Measurements from ENCODE around the gene ARHGAP10. TPM values are rescaled to one million over a fixed set of nuclear protein-coding genes. Genes with fewer than 3 reads are reported as not detected.
"Not testable (repeated sequence)": the region's sequence is repeated elsewhere in the genome, so short reads cannot be mapped to it uniquely, and the experiment has no call there.

Gene ARHGAP10
- total RNA-seq, 1 donor from 2014 or later = 11.5 TPM

DNA sequence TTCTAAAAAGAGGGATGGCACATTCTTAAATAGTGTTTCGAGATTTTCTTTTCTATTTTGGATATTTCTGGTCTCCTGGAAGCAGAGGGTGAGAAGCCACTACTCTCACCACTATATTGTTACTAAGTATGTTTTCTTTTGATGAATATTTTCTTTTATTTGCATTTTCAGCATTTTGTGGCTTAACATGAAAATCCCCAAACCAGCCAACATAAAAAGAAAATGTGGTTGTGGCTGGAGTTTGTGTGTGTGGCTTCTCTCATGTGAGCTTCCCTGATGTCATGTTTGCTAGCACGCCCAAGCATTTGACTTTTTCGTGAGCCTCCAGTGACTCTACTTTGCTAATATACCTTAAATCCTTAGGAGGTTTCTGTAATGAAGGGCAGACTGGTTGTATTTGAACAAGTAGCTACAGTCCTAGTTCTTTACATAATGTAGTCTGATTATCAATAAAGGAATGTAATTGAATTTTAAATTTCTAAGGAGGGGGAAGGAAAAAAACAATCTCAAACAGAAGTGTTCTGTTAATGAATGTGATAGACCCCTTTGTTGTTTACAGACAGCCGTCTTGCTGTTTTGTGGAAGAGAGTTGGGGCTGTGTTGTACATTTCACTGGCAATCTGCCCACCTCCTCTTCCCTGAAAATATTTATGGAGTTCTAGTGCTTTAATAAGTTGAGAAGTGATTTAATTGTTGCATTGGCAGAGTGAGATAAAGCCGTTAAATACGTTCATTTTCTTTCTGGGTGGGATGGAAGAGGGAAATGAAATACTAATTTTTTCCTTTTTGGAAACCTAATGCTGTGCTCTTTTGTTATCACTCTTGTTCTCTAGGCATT lies 114.6 kb downstream of the ARHGAP10 start:
- intact Hi-C loops (cut with micrococcal nuclease) = loop anchor here (1.0 to 5.0 kb wide), 5 partner anchors 20 to 229 kb away; partner anchors contain the start of gene TMEM184C

DNA sequence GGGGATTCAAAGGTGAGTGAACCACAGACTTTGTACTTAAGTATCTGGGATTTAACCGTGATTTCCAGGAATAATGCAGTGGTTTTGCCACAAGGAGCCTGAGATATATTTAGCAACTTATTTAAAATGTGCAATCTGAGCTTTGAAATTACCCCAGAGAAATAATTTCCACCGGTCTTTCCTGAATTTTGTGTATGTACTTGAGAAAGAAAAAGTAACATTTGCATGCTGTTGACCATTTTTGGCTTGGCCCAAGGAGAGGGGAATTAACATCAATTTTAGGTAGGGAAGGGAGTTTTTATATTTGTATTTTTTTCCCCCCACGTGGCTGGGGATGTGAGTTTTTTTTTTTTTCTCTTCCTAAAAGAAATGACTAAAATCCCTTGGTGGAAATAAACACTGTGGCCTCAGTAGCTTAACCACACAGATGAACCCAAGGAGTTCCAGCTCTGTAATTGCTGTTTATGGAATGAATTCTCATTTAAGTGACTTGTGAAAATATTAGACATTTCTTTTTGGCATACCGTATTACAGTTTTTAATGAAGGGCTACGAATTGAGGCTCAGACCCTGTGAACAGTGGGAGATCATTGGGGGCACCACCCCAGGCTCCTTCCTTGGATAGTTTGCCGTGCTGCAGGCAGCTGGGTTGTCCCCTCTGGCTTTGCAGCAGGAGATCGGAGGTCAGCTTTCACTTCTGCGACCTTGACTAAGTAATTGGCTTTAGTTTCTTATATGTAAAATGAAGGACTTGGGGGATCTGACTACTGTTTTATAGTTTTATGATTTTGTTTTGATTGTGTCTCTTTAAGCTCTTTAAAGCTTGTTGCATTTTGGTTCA lies 116.1 kb downstream of the ARHGAP10 start:
- intact Hi-C loops (cut with micrococcal nuclease) = loop anchor here (5.0 kb wide), 1 partner anchor 231 kb away; the partner anchor contains the start of gene TMEM184C

DNA sequence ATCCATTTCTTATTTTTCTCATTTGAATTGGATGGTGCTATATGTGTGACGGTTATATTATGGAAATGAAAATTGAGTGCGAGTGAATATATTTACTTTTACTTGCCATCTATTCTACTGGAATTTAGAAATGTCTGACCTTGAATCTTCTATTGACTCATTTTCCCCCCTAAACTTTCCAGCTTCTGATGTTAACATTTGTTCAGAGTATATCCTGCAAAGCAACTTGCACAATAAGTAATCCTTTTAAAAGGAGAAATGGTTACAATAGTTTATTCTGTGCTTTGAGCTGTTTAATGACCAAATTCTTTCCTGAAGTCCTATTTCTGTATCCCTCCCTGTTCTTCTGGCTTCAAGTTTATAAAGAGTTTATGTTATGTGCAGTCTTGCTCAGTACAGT lies 116.7 kb downstream of the ARHGAP10 start:
- intact Hi-C loops (cut with micrococcal nuclease) = loop anchor here (5.0 kb wide), 1 partner anchor 231 kb away; the partner anchor contains the start of gene TMEM184C

DNA sequence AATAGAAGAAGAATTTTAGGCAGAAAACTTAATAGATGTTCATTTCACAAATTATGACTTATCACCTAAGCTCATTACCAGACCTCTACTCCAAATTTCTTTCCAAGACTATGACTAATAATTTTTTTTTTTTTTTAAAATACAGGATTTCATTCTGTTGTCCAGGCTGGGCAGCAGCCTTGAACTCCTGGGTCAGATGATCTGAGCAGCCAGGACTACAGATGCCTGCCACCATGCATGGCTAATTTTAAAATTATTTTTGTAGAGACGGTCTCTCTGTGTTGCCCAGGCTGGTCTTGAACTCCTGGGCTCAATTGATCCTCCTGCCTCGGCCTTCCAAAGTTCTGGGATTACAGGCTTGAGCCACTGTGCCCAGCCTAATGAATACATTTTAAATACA lies 119.2 kb downstream of the ARHGAP10 start:
- intact Hi-C loops (cut with micrococcal nuclease) = no loop called here

DNA sequence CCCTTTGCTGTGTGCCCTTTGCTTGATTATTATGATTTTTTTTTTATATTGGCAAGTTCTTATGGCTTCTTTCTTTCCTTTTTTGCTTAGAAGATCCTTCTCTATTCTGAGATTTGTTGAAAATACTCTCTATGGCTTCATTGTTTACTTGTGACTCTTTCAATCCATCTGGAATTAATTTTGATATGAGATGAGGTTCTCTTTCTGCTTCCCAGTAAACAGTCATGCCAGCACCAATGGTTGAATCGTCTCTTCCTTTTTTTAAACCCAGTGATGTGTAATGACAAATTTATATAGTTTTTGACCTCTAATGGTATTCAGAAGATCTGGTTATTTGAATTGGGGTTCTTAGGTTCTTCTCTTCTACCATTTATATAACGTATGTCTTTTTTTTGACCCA lies 121.8 kb downstream of the ARHGAP10 start:
- intact Hi-C loops (cut with micrococcal nuclease) = no loop called here

DNA sequence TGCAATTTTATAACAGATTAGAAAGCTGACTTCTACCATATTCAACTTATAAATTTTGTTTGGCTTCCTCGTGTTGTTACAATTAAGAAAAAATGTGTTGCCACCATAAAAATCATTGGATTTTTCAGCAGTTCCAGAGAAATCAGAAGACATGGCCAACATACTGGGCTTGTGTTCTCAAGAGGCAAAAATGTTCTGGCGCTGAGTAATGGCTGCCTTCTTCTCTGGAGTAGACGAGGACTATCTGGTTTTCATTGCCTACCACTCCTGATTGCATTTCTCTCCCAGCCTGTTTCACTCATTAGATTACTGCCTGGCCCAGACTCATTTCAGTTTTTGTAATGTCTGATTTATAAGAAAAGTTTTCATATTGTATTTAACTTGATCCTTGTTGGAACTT lies 122.3 kb downstream of the ARHGAP10 start:
- intact Hi-C loops (cut with micrococcal nuclease) = no loop called here

DNA sequence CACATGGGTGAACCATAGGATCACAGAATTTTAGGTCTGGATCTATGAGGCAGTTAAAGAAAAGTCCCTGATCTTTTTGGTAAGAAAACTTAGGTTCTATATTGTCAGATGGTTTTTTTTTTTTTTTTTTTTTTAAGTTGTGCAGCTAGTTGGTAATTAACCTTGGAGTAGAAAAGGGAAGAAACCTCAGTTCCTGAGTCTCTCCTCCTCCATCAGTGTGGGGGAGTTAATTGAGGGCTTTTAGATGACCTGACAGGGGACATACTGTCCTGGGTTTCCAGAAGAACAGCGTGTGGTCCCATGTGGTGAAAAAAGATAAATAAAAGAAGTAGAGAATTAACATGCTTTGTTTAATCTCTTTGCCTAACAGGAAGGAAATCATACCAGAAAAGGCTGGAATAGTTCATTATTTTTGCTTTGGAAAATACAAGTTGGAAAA lies 123.7 kb downstream of the ARHGAP10 start:
- intact Hi-C loops (cut with micrococcal nuclease) = no loop called here

DNA sequence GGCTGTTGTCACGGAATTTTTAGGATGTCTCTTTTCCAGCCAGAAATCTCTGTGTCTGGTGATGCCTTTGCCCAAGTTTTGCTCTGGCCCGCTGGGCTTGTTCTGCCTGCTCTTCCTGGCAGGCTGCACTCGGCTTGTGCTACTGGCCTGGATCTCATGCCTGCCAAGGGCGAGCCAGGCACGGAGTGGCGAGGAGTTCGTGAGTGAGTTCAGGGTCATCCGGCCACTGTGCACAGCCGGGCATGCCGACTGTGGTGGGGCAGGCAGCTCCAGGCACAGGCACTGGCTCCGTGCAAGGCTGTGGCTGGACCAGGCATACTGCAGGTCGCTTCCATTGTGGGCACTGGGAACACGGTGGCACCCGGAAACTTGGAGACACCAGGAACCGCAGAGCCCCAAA lies 129.1 kb downstream of the ARHGAP10 start:
- intact Hi-C loops (cut with micrococcal nuclease) = no loop called here

DNA sequence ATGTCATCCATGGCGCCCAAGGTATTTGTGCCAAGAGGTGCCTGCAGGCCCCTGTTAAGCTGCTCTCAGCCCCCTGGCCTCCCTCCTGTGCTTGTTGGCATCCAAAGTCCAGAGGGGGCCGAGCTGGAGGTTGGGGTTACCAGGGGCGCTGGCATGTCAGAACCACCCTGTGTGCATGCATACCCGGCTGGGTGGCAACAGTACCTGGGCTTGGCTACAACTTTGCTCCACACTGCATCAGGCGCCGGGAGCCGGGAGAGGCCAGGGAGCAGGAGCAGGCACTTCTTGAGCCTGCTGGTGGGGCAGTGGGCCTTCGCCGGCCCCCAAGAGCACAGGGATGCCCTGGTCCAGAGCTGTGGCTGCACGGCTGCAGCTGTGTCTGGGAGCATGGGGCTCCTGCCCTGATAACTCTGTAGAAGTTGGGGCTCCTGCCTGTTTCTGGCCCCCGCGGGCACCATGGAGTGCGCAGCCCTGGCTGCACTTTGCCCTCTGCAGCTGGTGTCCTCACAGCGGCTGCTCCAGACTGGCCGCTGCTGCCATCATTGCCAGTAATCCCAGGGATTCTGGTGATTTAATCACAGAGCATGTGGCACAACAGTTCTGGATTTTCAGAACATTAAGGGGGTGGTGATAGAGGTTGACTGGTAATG lies 130.3 kb downstream of the ARHGAP10 start:
- intact Hi-C loops (cut with micrococcal nuclease) = no loop called here

DNA sequence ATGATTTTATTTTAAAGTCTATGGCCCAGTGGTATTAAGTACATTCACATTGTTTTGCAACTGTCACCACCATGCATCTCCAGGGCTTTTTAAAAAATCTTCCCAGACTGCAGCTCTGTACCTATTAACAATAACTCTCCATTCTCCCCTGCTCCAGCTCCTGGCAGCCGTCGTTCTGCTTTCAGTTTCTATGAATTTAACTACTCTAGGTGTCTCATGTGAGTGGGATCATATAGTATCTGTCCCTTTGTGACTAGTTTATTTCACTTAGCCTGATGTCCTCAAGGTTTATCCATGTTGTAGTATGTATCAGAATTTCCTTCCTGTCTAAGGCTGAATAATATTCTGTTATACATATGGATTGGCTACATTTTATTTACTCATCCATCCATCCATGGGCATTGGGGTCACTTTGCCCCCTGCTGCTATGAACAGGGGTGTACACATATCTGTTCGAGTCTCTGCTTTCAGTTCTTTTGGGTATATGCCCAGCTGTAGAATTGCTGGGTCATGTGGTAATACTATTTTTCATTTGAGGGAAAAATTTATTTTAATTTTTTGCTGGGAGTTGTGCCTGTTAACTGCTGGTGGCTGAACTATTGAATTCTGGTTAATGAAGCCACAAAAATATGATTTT lies 131.3 kb downstream of the ARHGAP10 start:
- intact Hi-C loops (cut with micrococcal nuclease) = no loop called here

DNA sequence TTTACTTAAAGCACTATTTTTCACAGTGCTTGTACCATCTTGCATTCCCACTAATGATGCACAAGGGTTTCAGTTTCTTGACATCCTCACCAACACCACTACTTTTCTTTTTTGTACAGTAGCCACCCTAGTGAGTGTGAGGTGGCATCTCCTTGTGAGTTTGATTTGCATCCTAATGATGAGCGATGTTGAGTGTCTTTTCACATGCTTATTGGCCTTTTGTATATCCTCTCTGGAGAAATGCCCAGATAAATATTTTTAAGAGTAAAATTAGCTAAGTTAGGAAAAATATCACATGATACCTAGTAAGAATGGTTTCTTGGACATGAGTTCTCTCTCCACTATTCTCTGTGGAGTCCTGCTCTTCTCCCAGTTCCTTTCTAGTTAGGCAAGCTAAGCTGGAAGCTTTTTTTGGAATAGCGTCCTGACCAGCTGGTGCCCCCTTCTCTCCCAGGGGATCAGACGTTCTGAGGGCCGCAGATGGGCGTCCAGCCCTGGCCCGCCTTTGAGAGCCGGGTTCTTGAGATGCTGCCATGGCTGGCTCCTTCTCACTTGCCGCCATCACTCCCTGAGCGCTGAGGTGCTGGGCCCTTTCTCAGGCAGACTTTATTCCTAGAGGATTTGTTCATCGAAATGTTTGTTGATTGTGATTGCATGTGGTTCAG lies 132.1 kb downstream of the ARHGAP10 start:
- intact Hi-C loops (cut with micrococcal nuclease) = no loop called here

DNA sequence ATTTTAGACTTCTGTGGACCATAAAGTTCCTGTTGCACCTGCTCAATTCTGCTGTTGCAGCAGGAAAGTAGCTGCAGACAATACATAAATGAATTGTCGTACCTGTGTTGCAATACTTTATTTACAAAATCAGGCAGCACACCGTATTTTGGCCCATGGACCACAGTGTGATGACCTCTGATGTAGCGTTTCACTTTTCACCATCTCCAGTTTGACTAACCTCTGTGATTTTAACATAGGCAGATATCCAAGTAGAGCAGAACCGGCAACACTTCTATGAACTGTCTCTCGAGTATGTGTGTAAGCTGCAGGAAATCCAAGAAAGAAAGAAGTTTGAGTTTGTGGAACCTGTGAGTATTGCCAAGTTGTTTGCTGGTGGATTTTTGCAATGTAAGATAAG lies 132.7 kb downstream of the ARHGAP10 start:
- intact Hi-C loops (cut with micrococcal nuclease) = no loop called here

DNA sequence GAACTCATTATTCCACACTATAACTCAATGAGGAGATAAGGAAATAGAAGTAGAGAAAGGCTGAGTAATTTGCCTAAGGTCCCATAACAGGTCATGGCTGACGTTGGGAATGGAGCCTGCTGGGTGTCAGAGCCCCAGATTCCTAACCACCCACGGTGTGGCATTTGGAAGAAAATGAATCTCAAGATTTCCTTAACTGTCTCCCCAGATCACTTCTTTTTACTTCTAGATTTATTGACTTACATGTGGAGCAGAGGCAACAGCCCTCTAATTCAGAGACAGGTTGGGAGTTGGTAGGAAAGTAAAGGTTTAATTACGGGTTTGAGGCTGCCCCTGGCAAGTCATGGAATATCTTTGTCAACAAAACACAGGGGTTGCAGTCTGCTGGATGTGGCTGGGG lies 134.0 kb downstream of the ARHGAP10 start:
- intact Hi-C loops (cut with micrococcal nuclease) = loop anchor here (1.0 to 2.0 kb wide), 11 partner anchors 20 to 847 kb away; partner anchors contain the start of genes NR3C2, PRMT9 and TMEM184C

DNA sequence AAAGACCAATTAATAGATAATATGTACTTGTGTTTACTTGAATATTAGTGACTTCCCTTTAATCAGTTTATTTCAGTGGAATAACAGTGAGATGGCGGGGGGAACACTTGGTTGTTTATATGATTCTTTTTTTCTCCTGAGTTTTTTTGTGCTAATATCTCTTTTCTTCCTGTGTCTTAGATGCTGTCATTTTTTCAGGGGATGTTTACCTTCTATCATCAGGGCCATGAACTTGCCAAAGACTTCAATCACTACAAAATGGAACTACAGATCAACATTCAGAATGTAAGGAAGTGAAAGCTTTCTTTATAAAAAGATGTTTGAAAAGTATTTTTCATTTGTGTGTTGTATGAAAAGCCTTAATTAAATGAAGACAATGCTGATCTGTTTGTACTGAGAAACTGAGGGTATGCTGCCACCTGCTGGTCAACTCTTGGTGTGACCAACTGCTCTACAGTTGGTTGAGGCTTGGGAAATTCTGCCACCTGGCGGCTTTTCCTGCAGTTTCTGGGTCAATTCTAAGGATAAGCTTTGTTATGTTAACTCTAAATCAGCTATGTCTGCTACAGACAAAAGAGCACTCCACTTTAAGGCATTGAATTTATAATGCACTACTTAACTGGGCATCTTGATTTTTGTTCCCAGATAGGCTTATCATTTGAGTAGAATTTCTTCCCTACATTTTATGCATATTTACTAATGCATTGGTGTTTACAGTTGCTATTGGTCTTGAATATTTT lies 134.8 kb downstream of the ARHGAP10 start:
- intact Hi-C loops (cut with micrococcal nuclease) = loop anchor here (1.0 to 2.0 kb wide), 12 partner anchors 20 to 848 kb away; partner anchors contain the start of genes NR3C2, PRMT9 and TMEM184C

DNA sequence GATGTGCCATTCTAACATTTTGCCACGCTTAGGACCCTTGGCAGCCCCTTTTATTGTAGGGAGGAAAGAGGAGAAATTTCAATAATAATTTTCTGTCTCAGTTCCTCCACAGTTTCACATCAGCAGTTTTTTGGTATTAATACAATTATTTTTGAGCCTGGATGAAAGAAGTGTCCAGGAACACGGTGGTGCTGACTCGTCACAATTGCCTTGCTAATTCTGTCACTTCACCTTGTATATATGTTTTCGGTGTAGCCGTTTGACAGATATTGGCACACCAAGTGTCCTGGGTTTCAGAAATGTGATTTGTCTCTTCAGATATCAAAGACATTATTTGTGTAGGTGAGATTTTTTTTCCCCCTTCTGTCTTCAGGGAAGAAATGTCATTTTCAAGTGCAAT lies 142.2 kb downstream of the ARHGAP10 start:
- intact Hi-C loops (cut with micrococcal nuclease) = no loop called here

DNA sequence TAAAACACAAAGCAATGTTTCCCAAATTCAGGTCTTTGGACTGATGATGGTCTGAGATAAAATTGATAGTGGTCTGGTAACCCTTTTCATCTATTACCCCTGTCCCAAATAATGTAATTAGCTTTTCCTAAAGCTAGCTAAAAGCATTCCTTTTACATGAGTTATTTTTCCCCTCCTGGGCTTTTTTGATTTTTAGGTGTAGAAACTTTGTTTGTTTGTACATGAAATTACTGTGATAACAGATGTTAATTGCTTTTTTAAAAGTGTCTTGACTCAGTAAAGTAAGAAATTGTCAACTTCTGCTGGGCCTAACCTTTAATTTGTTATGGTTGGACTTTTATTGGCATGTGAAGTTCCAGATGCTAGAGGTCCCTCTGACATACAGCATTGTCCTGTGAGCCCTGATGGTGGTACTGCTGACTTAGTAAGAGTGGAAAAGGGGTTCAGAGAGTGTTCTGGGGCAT lies 145.5 kb downstream of the ARHGAP10 start:
- intact Hi-C loops (cut with micrococcal nuclease) = no loop called here

DNA sequence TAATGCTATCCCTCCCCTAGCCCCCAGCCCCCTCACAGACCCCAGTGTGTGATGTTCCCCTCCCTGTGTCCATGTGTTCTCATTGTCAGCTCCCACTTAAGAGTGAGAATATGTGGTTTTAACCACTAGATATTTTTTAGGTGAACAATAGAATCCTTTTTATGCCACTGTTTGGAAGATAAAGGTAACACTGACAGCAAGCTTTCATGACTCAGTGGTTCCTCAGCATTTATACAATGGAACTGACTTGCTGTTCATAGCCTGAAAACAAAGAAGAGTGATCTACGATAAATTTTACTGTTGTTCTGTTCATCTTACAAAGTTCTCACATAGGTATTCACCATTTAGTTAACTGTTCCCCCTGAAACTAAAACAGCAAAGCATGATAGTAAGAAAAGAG lies 147.8 kb downstream of the ARHGAP10 start:
- intact Hi-C loops (cut with micrococcal nuclease) = no loop called here

DNA sequence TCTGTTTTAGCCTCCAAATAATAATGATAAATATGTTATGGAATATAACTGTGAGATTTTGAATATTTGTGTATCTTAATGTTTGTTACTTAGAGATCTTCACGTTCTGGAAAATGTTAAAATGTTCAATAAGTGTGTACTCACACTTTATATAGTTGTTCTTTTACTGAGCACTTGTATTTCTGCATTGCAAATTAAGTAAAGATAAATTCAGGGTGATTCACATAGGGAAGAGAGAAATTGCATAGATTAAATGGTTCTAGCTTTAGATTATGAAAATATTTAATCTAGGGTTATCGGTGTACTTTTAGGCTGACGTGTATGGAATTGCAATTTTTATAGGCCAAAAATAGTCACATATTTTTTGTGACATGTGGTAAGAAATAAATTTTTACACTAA lies 148.6 kb downstream of the ARHGAP10 start:
- intact Hi-C loops (cut with micrococcal nuclease) = no loop called here

DNA sequence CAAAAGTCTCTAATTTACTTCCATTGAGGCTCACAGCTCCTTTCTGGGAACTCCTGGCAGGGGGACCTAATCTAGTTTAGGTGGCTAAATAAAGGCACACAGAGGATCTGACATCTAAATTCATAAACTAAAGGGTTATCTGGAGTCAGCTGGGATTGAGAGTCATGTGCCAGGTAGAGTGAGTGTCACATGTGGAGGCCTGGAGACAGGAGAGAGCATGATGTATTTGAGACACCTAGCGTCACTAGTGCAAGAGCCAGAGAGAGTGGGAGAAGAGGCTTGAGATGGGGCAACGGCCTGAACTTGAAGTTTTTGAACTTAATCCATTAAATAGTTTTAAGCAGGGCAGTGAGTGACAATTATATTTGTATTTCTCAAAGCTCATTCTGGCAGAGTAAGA lies 152.6 kb downstream of the ARHGAP10 start:
- intact Hi-C loops (cut with micrococcal nuclease) = no loop called here

DNA sequence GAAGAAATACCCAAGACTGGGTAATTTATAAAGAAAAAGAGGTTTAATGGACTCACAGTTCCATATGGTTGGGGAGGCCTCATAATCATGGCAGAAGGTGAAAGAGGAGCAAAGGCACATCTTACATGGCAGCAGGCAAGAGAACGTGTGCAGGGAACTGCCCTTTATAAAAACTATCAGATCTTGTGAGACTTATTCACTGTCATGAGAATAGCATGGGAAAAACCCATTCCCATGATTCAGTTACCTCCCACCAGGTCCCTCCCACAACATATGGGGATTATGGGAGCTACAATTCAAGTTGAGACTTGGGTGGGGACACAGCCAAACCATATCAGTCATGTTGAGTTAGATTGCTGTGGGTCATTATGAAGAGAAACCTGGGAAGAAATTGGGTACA lies 153.3 kb downstream of the ARHGAP10 start:
- intact Hi-C loops (cut with micrococcal nuclease) = not testable (repeated sequence)

Measured in T-helper 1 cell treated with Interleukin-12 subunit alpha and Interleukin-12 subunit beta and Interleukin-4 antibody, amounts not matched to agents 30 ng/mL and 1 ng/mL, for 36 hours (primary cell).